GM13976 (cell line): ENCODE data around the gene LRRTM4.

Source experiments
- DNase-seq: peaks from one replicate; pipeline ENCODE4 v3.0.0; 2012; ENCODE audit warnings: low spot score
- CTCF ChIP-seq: IDR thresholded peaks from 2 replicates; pipeline ENCODE4 v1.5.1; 2012; ENCODE audit warnings: borderline replicate concordance, mild to moderate bottlenecking; ENCODE audit not compliant: insufficient read depth; ENCODE audit errors: extremely low read depth, missing control alignments, control extremely low read depth
- in situ Hi-C: fragments of 300-500 bp; cut with MboI; formaldehyde crosslinking; loops from one replicate; pipeline ENCODE4 v1.12.0; 2022; ENCODE audit warnings: low sequenced_read_pairs, mixed read lengths, inconsistent platforms; ENCODE audit not compliant: unreplicated experiment

LRRTM4 gene

GRCh38 chr2:76921006-76921405 lies 601.2 kb downstream of the LRRTM4 start:
- no peak for TF ChIP-seq CTCF
- DNase-seq = no peak
- in situ Hi-C loops = no loop called here

- TF ChIP-seq CTCF = no peak
- in situ Hi-C loops = no loop called here
- DNase-seq = no peak
Measured at GRCh38 chr2:76895469-76895868, 626.7 kb downstream of the LRRTM4 start.

GRCh38 chr2:76870581-76870980 lies 651.6 kb downstream of the LRRTM4 start:
- DNase-seq = no peak
- in situ Hi-C loops = no loop called here
- no peak for TF ChIP-seq CTCF

- TF ChIP-seq CTCF = no peak
- in situ Hi-C loops = no loop called here
- no peak for DNase-seq
Measured at GRCh38 chr2:76870011-76870410, 652.2 kb downstream of the LRRTM4 start.

- no peak for DNase-seq
- in situ Hi-C loops = no loop called here
Measured at GRCh38 chr2:76867854-76868253, 654.3 kb downstream of the LRRTM4 start.

GRCh38 chr2:76866464-76866863 lies 655.7 kb downstream of the LRRTM4 start:
- DNase-seq = no peak
- no peak for TF ChIP-seq CTCF
- in situ Hi-C loops = no loop called here

More at GRCh38 chr2:76867854-76868253, 654.3 kb downstream of the LRRTM4 start:
- TF ChIP-seq CTCF = no peak

GRCh38 chr2:76862901-76863300 lies 659.3 kb downstream of the LRRTM4 start:
- DNase-seq = no peak
- no peak for TF ChIP-seq CTCF
- in situ Hi-C loops = no loop called here
